BJ (cell line): Measurements from ENCODE around the gene ABAT. TPM values are rescaled to one million over a fixed set of nuclear protein-coding genes. Genes with fewer than 3 reads are reported as not detected.
"Not testable (repeated sequence)": the region's sequence is repeated elsewhere in the genome, so short reads cannot be mapped to it uniquely, and the experiment has no call there.

ENCODE experiments used
- CTCF ChIA-PET: fragments of 350-600 bp; formaldehyde crosslinking; extraction: SDS; loops from one replicate; lab custom pipeline; 2021; ENCODE audit warnings: antibody characterized with exemption, inconsistent platforms; lab: Yijun Ruan, JAX
- POLR2A ChIA-PET: fragments of 300-600 bp; sonication (Branson Sonifier 250); formaldehyde crosslinking; extraction: SDS; loops from one replicate; lab custom pipeline; 2021; ENCODE audit warnings: antibody characterized with exemption; lab: Charles Lee
- DNase-seq: peaks from one replicate; pipeline ENCODE4 v3.0.0-alpha.2; 2011; ENCODE audit warnings: low read depth
- H3K27me3 ChIP-seq: 2 replicates; pipeline ENCODE4 v1.6.0; 2011; ENCODE audit warnings: low read length; ENCODE audit not compliant: control insufficient read depth, insufficient read depth
- H3K36me3 ChIP-seq: 2 replicates; pipeline ENCODE4 v1.5.1; 2011; ENCODE audit warnings: low read length; ENCODE audit not compliant: control insufficient read depth, insufficient read depth
- H3K4me3 ChIP-seq: 2 replicates; pipeline ENCODE4 v1.5.1; 2011; ENCODE audit warnings: low read depth, mild to moderate bottlenecking, control low read depth, low read length
- polyA plus RNA-seq: library from polyadenylated mRNA; depleted of rRNA; stranded (reverse); fragments of >200 nt; gene quantifications from 2 replicates; pipeline ENCODE4 v1.2.3, GENCODE V29; 2011
- TF ChIP-seq, protein P1 (sequence below): IDR thresholded peaks from 2 replicates; pipeline ENCODE4 v1.5.1; 2011; ENCODE audit warnings: low read depth, mild to moderate bottlenecking, control low read depth, inconsistent platforms, low read length, moderate library complexity; ENCODE audit not compliant: insufficient read depth

Gene ABAT
- polyA plus RNA-seq, 1 experiment = 3.5 TPM

DNA sequence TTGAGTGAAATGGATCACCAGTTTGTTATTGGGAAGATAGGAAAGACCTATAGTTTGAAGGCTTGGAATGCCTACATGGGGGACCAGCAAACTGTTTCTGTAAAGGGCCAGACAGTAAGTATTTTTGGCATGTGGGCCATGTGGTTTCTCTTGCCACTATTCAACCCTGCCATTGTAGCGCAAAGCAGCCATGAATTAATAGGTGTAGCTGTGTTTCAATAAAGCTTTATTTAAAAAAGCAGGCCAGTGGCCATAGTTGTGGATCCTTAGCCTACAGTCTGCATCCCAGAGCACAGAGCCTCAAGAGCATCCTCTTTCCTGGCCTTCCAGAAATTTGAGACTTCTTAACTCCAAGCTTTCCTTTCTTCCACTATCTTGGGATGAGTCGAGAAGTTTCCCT lies 29.3 kb downstream of the ABAT start:
- no peaks in the 10 kb centered on the region for H3K27me3 ChIP-seq
- DNase-seq = no peak
- H3K36me3 ChIP-seq = no peaks in the 10 kb centered on the region
- TF ChIP-seq, protein P1, sequence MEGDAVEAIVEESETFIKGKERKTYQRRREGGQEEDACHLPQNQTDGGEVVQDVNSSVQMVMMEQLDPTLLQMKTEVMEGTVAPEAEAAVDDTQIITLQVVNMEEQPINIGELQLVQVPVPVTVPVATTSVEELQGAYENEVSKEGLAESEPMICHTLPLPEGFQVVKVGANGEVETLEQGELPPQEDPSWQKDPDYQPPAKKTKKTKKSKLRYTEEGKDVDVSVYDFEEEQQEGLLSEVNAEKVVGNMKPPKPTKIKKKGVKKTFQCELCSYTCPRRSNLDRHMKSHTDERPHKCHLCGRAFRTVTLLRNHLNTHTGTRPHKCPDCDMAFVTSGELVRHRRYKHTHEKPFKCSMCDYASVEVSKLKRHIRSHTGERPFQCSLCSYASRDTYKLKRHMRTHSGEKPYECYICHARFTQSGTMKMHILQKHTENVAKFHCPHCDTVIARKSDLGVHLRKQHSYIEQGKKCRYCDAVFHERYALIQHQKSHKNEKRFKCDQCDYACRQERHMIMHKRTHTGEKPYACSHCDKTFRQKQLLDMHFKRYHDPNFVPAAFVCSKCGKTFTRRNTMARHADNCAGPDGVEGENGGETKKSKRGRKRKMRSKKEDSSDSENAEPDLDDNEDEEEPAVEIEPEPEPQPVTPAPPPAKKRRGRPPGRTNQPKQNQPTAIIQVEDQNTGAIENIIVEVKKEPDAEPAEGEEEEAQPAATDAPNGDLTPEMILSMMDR = no peak
- H3K4me3 ChIP-seq = no peak overlapping the region
- CTCF ChIA-PET = no interaction called here
- POLR2A ChIA-PET = no interaction called here

DNA sequence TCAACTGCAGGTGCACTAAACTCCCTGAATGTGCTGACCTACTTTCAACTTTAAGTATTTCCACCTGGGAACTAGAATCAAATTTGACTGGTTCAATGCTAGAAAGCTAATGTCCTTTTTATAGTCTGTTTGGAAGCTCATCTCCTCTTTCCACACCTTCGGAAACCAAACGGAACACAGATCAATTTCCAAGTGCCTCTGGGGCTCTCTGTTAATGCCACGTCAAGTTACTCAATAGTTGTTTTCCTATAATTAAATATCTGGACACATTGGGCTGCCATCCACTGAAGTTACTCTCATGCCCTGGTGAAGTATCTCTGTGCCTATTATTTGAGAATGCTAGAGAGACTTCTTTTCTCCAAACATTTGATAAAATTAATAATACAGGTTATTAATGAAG lies 29.7 kb downstream of the ABAT start:
- TF ChIP-seq, protein P1 = no peak
- ChIA-PET POLR2A (no interaction called here), CTCF (no interaction called here)
- no peak for DNase-seq
- Histone ChIP-seq H3K36me3 (no peaks in the 10 kb centered on the region), H3K4me3 (no peak overlapping the region), H3K27me3 (no peaks in the 10 kb centered on the region)

DNA sequence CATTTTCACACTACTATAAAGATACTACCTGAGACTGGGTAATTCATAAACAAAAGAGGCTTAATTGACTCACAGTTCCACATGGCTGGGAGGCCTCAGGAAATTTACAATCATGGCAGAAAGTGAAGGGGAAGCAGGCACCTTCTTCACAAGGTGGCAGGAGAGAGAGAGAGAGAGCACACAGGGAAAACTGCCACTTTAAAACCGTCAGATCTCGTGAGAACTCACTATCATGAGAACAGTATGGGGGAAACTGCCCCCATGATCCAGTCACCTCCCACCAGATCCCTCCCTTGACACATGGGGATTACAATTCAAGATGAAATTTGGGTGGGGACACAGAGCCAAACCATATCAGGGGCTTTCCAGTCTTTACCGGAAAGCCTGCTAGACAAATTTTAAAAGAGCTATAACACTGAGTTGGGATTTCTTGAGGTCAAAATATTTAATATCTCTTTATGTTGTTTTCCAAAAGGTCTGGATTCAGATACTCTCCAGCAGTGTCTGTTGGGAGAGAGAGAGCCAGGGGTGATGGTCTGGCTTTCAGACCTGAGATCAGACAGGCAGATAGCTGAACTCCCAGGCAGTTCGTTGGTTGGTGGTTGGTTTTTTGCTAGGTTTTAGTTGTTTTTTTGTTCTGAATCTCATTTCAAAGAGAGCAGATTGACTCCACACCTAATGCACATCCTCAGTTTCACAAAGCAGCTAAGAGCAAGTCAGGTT lies 30.8 kb downstream of the ABAT start:
- POLR2A ChIA-PET, DNase-seq, H3K36me3 ChIP-seq, CTCF ChIA-PET, H3K27me3 ChIP-seq, H3K4me3 ChIP-seq: not testable (repeated sequence)

DNA sequence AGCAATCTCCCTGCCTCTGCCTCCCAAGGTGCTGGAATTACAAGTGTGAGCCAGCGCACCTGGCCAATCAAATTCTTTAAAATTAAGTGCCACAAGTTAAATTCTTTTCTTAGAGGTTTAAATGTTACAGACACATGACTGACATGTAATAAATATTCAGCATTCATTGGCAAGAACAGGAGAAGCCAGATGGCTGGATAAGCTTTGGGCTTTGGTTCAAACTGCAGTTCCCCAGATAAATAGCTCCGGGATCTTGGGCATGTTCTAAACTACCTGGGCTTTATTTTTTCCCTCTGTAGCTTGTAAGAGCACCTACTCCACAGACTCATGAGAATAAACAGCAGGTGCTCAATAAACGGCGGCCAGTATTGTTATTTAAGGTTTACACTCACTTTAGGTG lies 34.1 kb downstream of the ABAT start:
- no peak for DNase-seq
- CTCF ChIA-PET = interaction anchor here (1.3 to 1.4 kb wide), 2 partner anchors 12 kb away, joined by 3 to 4 read pairs; no protein-coding TSS in a partner anchor
- POLR2A ChIA-PET = no interaction called here
- Histone ChIP-seq H3K27me3 (no peaks in the 10 kb centered on the region; the same call in none of the 2 replicates), H3K4me3 (no peak overlapping the region), H3K36me3 (no peaks in the 10 kb centered on the region)
- TF ChIP-seq, protein P1 = no peak

DNA sequence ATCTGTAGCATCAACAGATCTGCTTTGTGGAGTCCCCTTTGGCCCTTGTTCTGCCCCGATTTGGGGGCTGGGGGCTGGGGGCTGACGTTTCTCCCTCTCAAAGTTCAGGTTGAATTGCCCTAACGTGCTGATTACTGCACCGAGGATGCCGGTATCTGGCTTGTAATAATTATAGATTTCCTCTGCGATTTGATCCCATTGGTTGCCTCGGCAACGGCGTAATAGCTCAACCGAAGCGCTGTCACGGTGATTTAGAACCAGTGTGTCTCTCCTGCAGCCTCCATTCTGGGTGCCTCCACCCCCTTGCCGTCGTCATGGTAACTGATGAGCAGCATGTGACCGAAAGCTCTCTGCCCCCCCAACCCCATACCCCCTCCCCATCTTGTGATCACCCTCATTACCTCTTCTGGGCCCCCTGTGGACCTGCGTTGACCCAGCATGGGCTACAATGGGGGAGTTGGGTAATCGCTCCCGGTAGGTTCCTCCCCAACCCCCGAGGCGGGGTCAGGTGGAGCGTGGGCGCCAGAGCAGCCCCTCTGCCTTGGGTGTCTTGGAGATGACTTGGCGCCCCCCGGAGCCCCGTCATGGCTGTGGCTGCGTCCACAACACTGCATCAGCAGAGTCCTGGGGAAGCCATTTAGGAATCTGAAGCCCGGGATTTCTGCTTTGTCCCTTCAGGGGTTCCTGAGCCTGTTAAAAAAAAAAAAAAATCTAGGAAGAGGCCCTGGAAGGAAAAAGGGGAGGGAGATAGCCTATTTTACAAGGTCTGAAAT lies 38.4 kb downstream of the ABAT start:
- no peak for DNase-seq

More for the DNA sequence above, 38.4 kb downstream of the ABAT start:
- ChIA-PET POLR2A (no interaction called here), CTCF (interaction anchor here (0.6 kb wide), 1 partner anchor 1122 kb away, joined by 3 read pairs; no protein-coding TSS in a partner anchor)
- Histone ChIP-seq H3K4me3 (no peak overlapping the region), H3K36me3 (no peaks in the 10 kb centered on the region), H3K27me3 (peaks cover 1% of the 10 kb centered on the region)
- TF ChIP-seq, protein P1 = no peak
